Activated T-helper 1 cell treated with anti-CD3 and anti-CD28 coated beads, Interleukin-2, amount 50 U/mL, for 16 hours (primary cell): ENCODE data around the gene MYL9.

Source experiments
- DNase-seq, 2 donors: peaks; one replicate each; pipeline ENCODE4 v3.0.0-alpha.2; 2020; ENCODE audit warnings: low read depth in 1 of 2, low spot score in 1 of 2

The MYL9 gene

GRCh38 chr20:36525620-36526365 lies 15.5 kb upstream of the MYL9 start:
- DNase-seq, result no peak

- no peak for DNase-seq
Measured at GRCh38 chr20:36526521-36527011, 14.8 kb upstream of the MYL9 start.

GRCh38 chr20:36527331-36528125 lies 13.8 kb upstream of the MYL9 start:
- DNase-seq, result no peak

GRCh38 chr20:36528176-36528874 lies 13.0 kb upstream of the MYL9 start:
- no peak for DNase-seq

GRCh38 chr20:36528875-36529417 lies 12.4 kb upstream of the MYL9 start:
- no peak for DNase-seq

GRCh38 chr20:36532388-36532787 lies 8.9 kb upstream of the MYL9 start:
- no peak for DNase-seq

GRCh38 chr20:36532822-36533221 lies 8.5 kb upstream of the MYL9 start:
- DNase-seq, result no peak

- no peak for DNase-seq
Measured at GRCh38 chr20:36538026-36538722, 3.1 kb upstream of the MYL9 start.

- no peak for DNase-seq
Measured at GRCh38 chr20:36540551-36541211, 638 bp upstream of the MYL9 start.

- no peak for DNase-seq
Measured at GRCh38 chr20:36541768-36542488, 609 bp downstream of the MYL9 start.

GRCh38 chr20:36542516-36543183 lies 1.3 kb downstream of the MYL9 start:
- DNase-seq, result no peak

GRCh38 chr20:36543184-36544133 lies 2.1 kb downstream of the MYL9 start:
- DNase-seq, result no peak

GRCh38 chr20:36544134-36545018 lies 3.1 kb downstream of the MYL9 start:
- no peak for DNase-seq

GRCh38 chr20:36546111-36546736 lies 4.9 kb downstream of the MYL9 start:
- no peak for DNase-seq

GRCh38 chr20:36547186-36548005 lies 6.1 kb downstream of the MYL9 start:
- DNase-seq, result no peak

- no peak for DNase-seq
Measured at GRCh38 chr20:36548006-36548315, 6.6 kb downstream of the MYL9 start.
